ENCODE data around the gene FCHO2. TPM values are rescaled to one million over a fixed set of nuclear protein-coding genes. Genes with fewer than 3 reads are reported as not detected.

FCHO2 gene
- total and polyA plus RNA-seq, 2 of the 4 experiments (the other 2 are of a cell fraction) = 6.1 to 23.5 TPM

DNA sequence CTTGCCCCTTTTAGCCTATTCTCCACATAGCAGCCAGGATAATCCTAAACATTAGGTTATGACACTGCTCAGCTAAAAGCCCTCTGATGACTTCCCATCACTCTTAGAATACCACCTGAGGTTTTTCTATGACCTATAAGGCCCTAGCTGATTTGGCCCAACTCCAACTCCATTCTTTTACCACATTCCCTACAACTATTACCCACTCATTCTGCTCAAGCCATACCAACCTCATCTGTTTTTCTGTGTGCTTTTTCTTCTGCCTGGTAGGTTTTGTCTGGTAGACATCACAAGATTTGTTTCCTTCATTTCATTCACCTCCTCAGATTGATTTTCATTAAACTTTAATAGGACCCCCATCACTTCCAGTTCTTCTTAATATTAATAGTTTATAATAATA, 12.5 kb upstream of the FCHO2 start:
- DNase-seq = no peak
- no peak overlapping the region for H2AK5ac ChIP-seq (ENCODE audit: low read depth, low read length)
- no peak overlapping the region for H3K23ac ChIP-seq (ENCODE audit: low read depth, low read length)
- intact Hi-C loops (cut with micrococcal nuclease) = no loop called here
- no TSS peak for BruUV-seq (replicated peaks)
- no peak overlapping the region for H2AK9ac ChIP-seq (replicated peaks; ENCODE audit: low read depth, low read length, poor library complexity)
- no peak overlapping the region for H4K91ac ChIP-seq (ENCODE audit: insufficient read depth, low read depth, low read length)
- H3K4ac ChIP-seq (ENCODE audit: low read depth, low read length) = no peak overlapping the region
- no peaks in the 10 kb centered on the region for H3K4me1 ChIP-seq (ENCODE audit: control insufficient read depth, insufficient read depth, low read length)
- H3K56ac ChIP-seq (ENCODE audit: extremely low read depth, insufficient read depth, low read length) = no peak overlapping the region
- TF ChIP-seq NFE2L2 (IDR thresholded peaks at IDR 0.05; ENCODE audit: low read depth, low read length) = no peak
- no peak for TF ChIP-seq CHD1 (IDR thresholded peaks at IDR 0.05; ENCODE audit: low read depth, low read length)
- TF ChIP-seq MAZ (IDR thresholded peaks at IDR 0.05; ENCODE audit: borderline replicate concordance, low read depth, low read length) = no peak
- no peak for TF ChIP-seq BHLHE40 (IDR thresholded peaks at IDR 0.05; ENCODE audit: low read depth, low read length)
- TF ChIP-seq, protein P1, sequence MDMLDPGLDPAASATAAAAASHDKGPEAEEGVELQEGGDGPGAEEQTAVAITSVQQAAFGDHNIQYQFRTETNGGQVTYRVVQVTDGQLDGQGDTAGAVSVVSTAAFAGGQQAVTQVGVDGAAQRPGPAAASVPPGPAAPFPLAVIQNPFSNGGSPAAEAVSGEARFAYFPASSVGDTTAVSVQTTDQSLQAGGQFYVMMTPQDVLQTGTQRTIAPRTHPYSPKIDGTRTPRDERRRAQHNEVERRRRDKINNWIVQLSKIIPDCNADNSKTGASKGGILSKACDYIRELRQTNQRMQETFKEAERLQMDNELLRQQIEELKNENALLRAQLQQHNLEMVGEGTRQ (IDR thresholded peaks at IDR 0.05; ENCODE audit: low read depth, low read length) = no peak
- TF ChIP-seq, protein P2, sequence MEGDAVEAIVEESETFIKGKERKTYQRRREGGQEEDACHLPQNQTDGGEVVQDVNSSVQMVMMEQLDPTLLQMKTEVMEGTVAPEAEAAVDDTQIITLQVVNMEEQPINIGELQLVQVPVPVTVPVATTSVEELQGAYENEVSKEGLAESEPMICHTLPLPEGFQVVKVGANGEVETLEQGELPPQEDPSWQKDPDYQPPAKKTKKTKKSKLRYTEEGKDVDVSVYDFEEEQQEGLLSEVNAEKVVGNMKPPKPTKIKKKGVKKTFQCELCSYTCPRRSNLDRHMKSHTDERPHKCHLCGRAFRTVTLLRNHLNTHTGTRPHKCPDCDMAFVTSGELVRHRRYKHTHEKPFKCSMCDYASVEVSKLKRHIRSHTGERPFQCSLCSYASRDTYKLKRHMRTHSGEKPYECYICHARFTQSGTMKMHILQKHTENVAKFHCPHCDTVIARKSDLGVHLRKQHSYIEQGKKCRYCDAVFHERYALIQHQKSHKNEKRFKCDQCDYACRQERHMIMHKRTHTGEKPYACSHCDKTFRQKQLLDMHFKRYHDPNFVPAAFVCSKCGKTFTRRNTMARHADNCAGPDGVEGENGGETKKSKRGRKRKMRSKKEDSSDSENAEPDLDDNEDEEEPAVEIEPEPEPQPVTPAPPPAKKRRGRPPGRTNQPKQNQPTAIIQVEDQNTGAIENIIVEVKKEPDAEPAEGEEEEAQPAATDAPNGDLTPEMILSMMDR (conservative IDR thresholded peaks at IDR 0.05; ENCODE audit: low read depth, low read length) = no peak
- TF ChIP-seq POLR2A (IDR thresholded peaks at IDR 0.05; ENCODE audit: low read depth, low read length) = no peak
- no peak for TF ChIP-seq MXI1 (IDR thresholded peaks at IDR 0.05; ENCODE audit: borderline replicate concordance, low read depth, low read length)
- no peak for TF ChIP-seq SMC3 (IDR thresholded peaks at IDR 0.05; ENCODE audit: low read depth, low read length)
- no peak for TF ChIP-seq FOS (IDR thresholded peaks at IDR 0.05; ENCODE audit: low read depth, low read length)
- TF ChIP-seq RAD21 (IDR thresholded peaks at IDR 0.05; ENCODE audit: low read length) = no peak
- TF ChIP-seq MAFK (IDR thresholded peaks at IDR 0.05; ENCODE audit: low read depth, low read length) = no peak
- H3K18ac ChIP-seq (ENCODE audit: low read depth, low read length) = no peak overlapping the region
- no peaks in the 10 kb centered on the region for H3K36me3 ChIP-seq (ENCODE audit: control insufficient read depth, insufficient read depth, low read length)
- H4K20me1 ChIP-seq (ENCODE audit: insufficient read depth, low read length) = no peaks in the 10 kb centered on the region
- no peaks in the 10 kb centered on the region for H3K27me3 ChIP-seq (ENCODE audit: control insufficient read depth, insufficient read depth, low read length)
- no peak overlapping the region for H3K14ac ChIP-seq (replicated peaks; ENCODE audit: low read depth, low read length)
- H3K4me2 ChIP-seq (ENCODE audit: low read depth, low read length) = no peak overlapping the region
- no peaks in the 10 kb centered on the region for H3K9me3 ChIP-seq (ENCODE audit: control insufficient read depth, insufficient read depth, low read length)
- H4K8ac ChIP-seq (ENCODE audit: low read depth in 2 of 2, low read length in 2 of 2) = no peak overlapping the region
- no peak overlapping the region for H2BK120ac ChIP-seq (ENCODE audit: low read depth, low read length)
- H2BK5ac ChIP-seq (ENCODE audit: low read depth, low read length, poor library complexity, severe bottlenecking) = no peak overlapping the region
- no peak overlapping the region for H2BK15ac ChIP-seq (ENCODE audit: low read depth, low read length)
- no peak overlapping the region for H3K27ac ChIP-seq (ENCODE audit: insufficient read depth, low read length)
- dilution Hi-C loops (cut with HindIII; ENCODE audit: low sequenced_read_pairs, unreplicated experiment) = no loop called here
- H3K79me1 ChIP-seq (ENCODE audit: low read depth in 1 of 2, low read length in 2 of 2) = no peaks in the 10 kb centered on the region
- no peak overlapping the region for H2AFZ ChIP-seq (replicated peaks; ENCODE audit: low read length, poor library complexity)
- in situ Hi-C loops (cut with MboI; ENCODE audit: low sequenced_read_pairs) = no loop called here
- H3K9ac ChIP-seq (ENCODE audit: low read depth, low read length) = no peak overlapping the region
- H3K9me1 ChIP-seq (ENCODE audit: insufficient read depth, low read length) = no peaks in the 10 kb centered on the region
- ChIA-PET POLR2A (ENCODE audit: unreplicated experiment) (no interaction called here), CTCF (no interaction called here)
- no peak for ATAC-seq (ENCODE audit: low read depth)
- no peak overlapping the region for H3K4me3 ChIP-seq (ENCODE audit: insufficient read depth, low read depth, low read length)
- no peak overlapping the region for H4K5ac ChIP-seq (ENCODE audit: low read depth, low read length)
- no peak overlapping the region for H2BK20ac ChIP-seq (ENCODE audit: low read depth, low read length)

All from IMR-90 (cell line).